Measurements from ENCODE around the gene GRM3. TPM values are rescaled to one million over a fixed set of nuclear protein-coding genes. Genes with fewer than 3 reads are reported as not detected.

Gene GRM3
- total and polyA plus RNA-seq, 2 of the 4 experiments (the other 2 are of a cell fraction), result not detected

DNA sequence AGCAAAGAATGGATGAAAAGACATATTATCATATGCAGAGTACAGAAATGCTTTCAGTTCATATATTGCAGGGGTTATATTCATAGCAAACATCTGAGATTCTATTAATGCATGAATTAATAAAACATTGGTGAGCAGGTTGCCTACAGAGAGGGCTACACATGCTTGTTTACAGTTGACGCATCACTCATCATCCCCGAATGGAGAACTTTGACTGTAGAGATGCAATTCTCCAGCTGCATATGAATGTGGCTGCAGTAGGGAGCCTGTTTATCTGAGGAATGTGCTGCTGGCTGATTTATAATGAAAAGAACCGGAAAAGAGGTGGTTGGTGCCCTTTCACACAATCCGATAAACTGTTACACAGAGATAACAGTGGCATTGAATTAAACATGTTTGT, 116.5 kb downstream of the GRM3 start:
- POLR2A ChIA-PET (ENCODE audit: unreplicated experiment), result no interaction called here

More for the DNA sequence above, 116.5 kb downstream of the GRM3 start:
- in situ Hi-C loops (cut with MboI; ENCODE audit: low sequenced_read_pairs) (no loop called here), intact Hi-C loops (cut with micrococcal nuclease) (no loop called here), dilution Hi-C loops (cut with HindIII; ENCODE audit: low sequenced_read_pairs, unreplicated experiment) (no loop called here)
- H3K14ac ChIP-seq (replicated peaks; ENCODE audit: low read depth, low read length), result no peak overlapping the region
- no peaks in the 10 kb centered on the region for H4K20me1 ChIP-seq (ENCODE audit: insufficient read depth, low read length)
- no peak overlapping the region for H3K56ac ChIP-seq (ENCODE audit: extremely low read depth, insufficient read depth, low read length)
- CTCF ChIA-PET, result no interaction called here
- H2BK20ac ChIP-seq (ENCODE audit: low read depth, low read length), result no peak overlapping the region
- no peak overlapping the region for H3K27ac ChIP-seq (ENCODE audit: insufficient read depth, low read length)
- no TSS peak for BruUV-seq (replicated peaks)
- H2BK120ac ChIP-seq (ENCODE audit: low read depth, low read length), result no peak overlapping the region
- no peak for ATAC-seq (ENCODE audit: low read depth)
- no peak overlapping the region for H4K91ac ChIP-seq (ENCODE audit: insufficient read depth, low read depth, low read length)
- H2AFZ ChIP-seq (replicated peaks; ENCODE audit: low read length, poor library complexity), result no peak overlapping the region
- no peak overlapping the region for H2BK15ac ChIP-seq (ENCODE audit: low read depth, low read length)
- no peaks in the 10 kb centered on the region for H3K4me1 ChIP-seq (ENCODE audit: control insufficient read depth, insufficient read depth, low read length)
- no peaks in the 10 kb centered on the region for H3K27me3 ChIP-seq (ENCODE audit: control insufficient read depth, insufficient read depth, low read length)
- no peak overlapping the region for H3K23ac ChIP-seq (ENCODE audit: low read depth, low read length)
- H3K9ac ChIP-seq (ENCODE audit: low read depth, low read length), result no peak overlapping the region
- no peak for DNase-seq
- H3K79me1 ChIP-seq (ENCODE audit: low read depth in 1 of 2, low read length in 2 of 2), result no peaks in the 10 kb centered on the region
- no peak overlapping the region for H4K8ac ChIP-seq (ENCODE audit: low read depth in 2 of 2, low read length in 2 of 2)
- 0 out of 2 replicates have a peak, but pooled peaks cover 2% of the 10 kb centered on the region for H3K9me3 ChIP-seq (ENCODE audit: control insufficient read depth, insufficient read depth, low read length)
- no peak overlapping the region for H4K5ac ChIP-seq (ENCODE audit: low read depth, low read length)
- TF ChIP-seq MXI1 (IDR thresholded peaks at IDR 0.05; ENCODE audit: borderline replicate concordance, low read depth, low read length) (no peak), CEBPB (IDR thresholded peaks at IDR 0.05; ENCODE audit: low read depth, low read length) (no peak), FOS (IDR thresholded peaks at IDR 0.05; ENCODE audit: low read depth, low read length) (no peak), RCOR1 (IDR thresholded peaks at IDR 0.05; ENCODE audit: insufficient replicate concordance, low read length) (no peak), CHD1 (IDR thresholded peaks at IDR 0.05; ENCODE audit: low read depth, low read length) (no peak), POLR2A (IDR thresholded peaks at IDR 0.05; ENCODE audit: low read depth, low read length) (no peak), NFE2L2 (IDR thresholded peaks at IDR 0.05; ENCODE audit: low read depth, low read length) (no peak), BHLHE40 (IDR thresholded peaks at IDR 0.05; ENCODE audit: low read depth, low read length) (no peak), MAZ (IDR thresholded peaks at IDR 0.05; ENCODE audit: borderline replicate concordance, low read depth, low read length) (no peak), MAFK (IDR thresholded peaks at IDR 0.05; ENCODE audit: low read depth, low read length) (no peak), RFX5 (IDR thresholded peaks at IDR 0.05; ENCODE audit: low read depth, low read length) (no peak), RAD21 (IDR thresholded peaks at IDR 0.05; ENCODE audit: low read length) (no peak), SMC3 (IDR thresholded peaks at IDR 0.05; ENCODE audit: low read depth, low read length) (no peak), ELK1 (IDR thresholded peaks at IDR 0.05; ENCODE audit: borderline replicate concordance, low read depth, low read length) (no peak)
- TF ChIP-seq, protein P1, sequence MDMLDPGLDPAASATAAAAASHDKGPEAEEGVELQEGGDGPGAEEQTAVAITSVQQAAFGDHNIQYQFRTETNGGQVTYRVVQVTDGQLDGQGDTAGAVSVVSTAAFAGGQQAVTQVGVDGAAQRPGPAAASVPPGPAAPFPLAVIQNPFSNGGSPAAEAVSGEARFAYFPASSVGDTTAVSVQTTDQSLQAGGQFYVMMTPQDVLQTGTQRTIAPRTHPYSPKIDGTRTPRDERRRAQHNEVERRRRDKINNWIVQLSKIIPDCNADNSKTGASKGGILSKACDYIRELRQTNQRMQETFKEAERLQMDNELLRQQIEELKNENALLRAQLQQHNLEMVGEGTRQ (IDR thresholded peaks at IDR 0.05; ENCODE audit: low read depth, low read length), result no peak
- TF ChIP-seq, protein P2, sequence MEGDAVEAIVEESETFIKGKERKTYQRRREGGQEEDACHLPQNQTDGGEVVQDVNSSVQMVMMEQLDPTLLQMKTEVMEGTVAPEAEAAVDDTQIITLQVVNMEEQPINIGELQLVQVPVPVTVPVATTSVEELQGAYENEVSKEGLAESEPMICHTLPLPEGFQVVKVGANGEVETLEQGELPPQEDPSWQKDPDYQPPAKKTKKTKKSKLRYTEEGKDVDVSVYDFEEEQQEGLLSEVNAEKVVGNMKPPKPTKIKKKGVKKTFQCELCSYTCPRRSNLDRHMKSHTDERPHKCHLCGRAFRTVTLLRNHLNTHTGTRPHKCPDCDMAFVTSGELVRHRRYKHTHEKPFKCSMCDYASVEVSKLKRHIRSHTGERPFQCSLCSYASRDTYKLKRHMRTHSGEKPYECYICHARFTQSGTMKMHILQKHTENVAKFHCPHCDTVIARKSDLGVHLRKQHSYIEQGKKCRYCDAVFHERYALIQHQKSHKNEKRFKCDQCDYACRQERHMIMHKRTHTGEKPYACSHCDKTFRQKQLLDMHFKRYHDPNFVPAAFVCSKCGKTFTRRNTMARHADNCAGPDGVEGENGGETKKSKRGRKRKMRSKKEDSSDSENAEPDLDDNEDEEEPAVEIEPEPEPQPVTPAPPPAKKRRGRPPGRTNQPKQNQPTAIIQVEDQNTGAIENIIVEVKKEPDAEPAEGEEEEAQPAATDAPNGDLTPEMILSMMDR (conservative IDR thresholded peaks at IDR 0.05; ENCODE audit: low read depth, low read length), result no peak
- no peak overlapping the region for H3K4me3 ChIP-seq (ENCODE audit: insufficient read depth, low read depth, low read length)
- H3K36me3 ChIP-seq (ENCODE audit: control insufficient read depth, insufficient read depth, low read length), result no peaks in the 10 kb centered on the region
- no peak overlapping the region for H2BK5ac ChIP-seq (ENCODE audit: low read depth, low read length, poor library complexity, severe bottlenecking)
- no peak overlapping the region for H3K4ac ChIP-seq (ENCODE audit: low read depth, low read length)
- no CpG with 5 or more reads among the region's 4 CpGs for WGBS, 2 experiments (ENCODE audit: extremely low coverage in 2 of 2, insufficient read length in 1 of 2)
- no peak overlapping the region for H3K4me2 ChIP-seq (ENCODE audit: low read depth, low read length)
- H3K18ac ChIP-seq (ENCODE audit: low read depth, low read length), result no peak overlapping the region
- H3K9me1 ChIP-seq (ENCODE audit: insufficient read depth, low read length), result no peaks in the 10 kb centered on the region
- H2AK5ac ChIP-seq (ENCODE audit: low read depth, low read length), result no peak overlapping the region
- H2AK9ac ChIP-seq (replicated peaks; ENCODE audit: low read depth, low read length, poor library complexity), result no peak overlapping the region
